ENCODE data around the gene GARIN5A.

Gene GARIN5A

DNA sequence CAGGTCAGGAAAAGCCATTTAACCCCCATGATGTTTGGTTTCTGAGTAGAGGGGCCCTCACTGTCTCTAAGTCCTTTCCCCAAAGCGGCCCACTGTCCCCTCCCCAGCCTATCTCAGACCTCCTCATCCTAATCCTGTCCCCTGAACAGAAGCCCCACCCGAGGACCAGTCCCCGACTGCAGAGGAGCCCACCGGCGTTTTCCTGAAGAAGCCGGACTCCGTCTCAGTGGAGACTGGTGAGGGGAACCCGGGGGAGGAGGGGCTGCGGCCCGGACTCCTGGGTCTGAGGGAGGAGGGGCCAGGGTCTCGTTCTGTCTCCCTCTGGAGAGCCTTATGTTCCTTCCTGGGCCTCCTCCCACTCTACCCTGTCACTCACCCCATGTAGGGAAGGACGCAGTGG lies 41.0 kb downstream of the GARIN5A start:
- no peak for DNase-seq

DNA sequence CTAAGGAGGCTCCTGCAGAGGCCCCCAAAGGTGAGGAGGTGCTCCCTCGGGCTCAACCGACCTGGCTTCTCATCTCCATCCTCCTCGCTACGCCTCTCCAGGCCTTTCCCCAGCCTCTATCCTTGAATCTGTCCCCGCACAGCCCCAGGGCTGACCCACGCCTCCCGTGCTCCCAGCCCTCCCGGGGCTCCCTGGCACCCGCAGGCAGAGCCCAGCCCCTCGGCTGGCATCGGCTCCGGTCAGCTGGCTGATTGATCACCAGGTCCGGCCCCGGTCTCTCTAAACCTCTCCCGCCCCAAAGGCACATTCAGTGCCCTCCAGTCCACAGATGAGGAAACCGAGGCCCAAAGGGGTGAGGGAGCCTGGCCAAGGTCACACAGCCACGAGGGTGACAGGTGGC lies 41.4 kb downstream of the GARIN5A start:
- DNase-seq: no peak

DNA sequence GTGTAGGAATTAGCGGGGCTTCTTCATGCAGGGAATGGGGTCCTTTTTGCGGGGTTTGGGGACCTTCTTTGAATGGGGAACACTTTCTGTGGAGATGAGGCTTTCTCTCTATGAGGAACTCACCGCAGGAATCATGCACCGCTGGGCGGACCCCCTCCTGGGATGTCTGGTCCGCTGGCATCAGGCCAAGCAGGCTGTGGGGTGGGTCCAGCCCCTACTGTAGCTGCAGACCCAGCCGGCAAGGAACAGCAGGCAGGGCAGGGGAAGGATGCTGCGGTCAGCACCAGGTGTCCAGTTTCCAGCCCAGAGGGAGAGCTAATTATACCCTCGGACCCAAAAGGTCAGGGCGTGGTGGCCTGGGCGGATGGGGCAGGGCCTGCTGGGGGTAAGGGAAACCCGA lies 42.1 kb downstream of the GARIN5A start:
- DNase-seq: no peak

DNA sequence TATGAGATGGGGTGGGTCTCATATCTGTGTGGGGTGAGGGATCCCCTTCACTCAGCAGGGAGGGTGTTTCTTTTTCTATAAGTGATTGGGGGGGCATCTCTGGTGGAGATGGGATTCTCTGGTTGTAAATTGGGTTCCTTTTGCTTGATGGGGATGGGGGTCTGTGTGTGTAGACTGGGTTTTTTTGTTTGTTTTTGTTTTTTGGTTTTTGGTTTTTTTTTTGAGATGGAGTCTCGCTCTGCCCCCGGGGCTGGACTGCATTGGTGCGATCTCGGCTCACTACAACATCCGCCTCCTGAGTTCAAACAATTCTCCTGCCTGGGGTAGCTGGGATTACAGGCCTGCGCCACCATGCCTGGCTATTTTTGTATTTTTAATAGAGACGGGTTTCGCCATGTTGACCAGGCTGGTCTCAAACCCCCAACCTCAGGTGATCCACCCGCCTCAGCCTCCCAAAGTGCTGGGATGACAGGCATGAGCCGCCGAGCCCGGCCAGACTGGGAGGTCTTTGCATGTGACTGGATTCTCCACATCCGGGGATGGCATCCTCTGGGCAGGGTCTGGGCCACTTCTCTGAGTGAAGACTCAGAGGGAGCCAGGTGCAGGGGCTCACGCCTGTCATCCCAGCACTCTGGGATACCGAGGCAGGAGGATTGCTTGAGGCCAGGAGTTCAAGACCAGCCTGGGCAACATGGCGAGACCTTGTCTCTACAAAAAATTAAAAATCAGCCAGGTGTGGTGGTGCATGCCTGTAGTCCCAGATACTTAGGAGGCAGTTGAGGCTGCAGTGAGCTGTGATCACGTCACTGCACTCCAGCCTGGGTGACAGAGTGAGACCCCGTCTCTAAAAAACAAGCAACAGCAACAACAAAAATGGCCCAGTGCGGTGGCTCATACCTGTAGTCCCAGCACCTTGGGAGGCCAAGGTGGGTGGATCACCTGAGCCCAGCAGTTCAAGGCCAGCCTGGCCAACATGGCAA lies 43.2 kb downstream of the GARIN5A start:
- DNase-seq: no peak

DNA sequence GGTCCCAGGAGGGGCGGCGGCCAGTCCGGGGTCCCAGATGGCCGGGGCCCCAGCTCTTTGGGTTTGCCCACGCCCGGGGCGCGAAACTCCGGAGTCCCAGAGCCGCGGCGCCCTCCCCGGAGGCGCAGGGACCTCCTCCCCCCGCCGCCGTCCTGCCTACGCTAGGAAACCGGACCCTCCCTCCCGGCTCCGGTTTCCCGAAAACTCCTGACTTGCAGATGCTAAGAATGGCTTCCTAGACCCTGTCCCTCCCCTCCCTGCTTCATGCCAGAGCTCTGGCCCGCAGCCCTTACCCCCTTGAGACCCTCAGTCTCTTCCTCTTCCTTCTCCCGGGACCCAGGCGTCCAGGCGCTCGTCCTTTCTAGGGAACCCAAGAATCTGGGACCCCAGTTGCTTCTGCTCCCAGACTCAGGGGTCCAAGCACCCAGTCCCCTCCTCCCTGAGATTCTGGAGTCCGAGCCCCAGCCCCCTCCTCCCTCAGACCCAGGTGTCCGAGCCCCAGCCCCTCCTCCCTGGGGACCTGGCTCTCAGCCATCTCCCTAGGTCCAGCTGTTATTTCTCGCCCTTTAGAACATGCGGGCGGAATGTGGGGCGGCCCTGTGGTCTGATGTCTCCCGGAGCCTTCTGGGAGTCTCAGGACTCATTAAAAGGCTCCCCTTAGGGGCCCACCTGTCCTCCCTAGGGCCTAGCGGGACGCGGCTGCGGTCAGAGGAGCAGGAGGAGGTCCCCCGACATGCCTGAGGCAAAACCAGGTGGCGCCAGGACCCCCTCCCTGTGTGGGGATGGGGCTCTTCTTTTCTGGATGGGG lies 44.2 kb downstream of the GARIN5A start, which contains the start of gene MYBPC2:
TSS of gene MYBPC2 (plus strand) at position 672 of the 808 bp plus-strand sequence. CDS start at position 734, 62 bp downstream.
- DNase-seq: no peak

DNA sequence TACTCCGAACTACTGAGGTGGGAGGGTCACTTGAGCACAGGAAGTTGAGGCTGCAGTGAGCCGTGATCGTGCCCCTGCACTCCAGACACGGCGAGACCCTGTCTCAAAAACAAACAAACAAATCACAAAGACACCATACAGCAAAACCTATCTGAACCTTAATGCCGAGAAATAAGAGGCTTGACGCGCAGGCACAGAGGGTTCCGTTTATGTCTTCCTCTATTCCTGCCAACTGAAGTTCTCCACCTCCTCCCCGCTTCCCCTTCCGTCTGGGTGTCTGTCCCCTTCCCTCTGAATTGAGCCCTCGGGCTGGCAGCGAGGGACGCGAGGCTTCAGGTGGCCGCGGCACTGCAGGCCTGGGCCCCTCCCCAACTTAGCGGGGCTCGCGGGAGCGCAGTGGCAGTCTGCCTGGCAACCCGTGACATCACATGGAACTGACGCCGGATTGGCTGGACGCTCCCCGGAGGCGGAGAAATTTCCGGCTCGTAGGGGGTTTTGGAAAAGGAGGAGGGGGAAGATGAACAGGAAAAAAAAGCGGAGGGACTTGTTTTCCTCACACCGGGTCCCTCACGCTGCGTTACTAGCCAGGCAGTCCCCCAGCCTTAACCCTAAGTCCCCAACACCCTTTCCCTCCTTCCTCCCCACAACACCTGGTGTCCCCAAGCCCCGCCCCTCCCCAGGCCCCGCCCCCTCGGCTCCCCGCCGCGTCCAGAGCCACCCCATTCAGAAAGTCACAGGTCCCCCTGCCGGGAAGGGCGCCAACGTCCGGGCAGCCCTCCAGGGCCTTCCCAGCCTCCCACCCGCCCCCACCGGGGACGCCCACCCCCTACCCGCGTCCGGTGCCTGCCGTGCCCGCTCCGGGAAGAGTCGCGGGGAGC lies 45.1 kb downstream of the GARIN5A start:
- peak in 57 of 58 donors; percentile 6 to 91 (median 71) for DNase-seq

DNA sequence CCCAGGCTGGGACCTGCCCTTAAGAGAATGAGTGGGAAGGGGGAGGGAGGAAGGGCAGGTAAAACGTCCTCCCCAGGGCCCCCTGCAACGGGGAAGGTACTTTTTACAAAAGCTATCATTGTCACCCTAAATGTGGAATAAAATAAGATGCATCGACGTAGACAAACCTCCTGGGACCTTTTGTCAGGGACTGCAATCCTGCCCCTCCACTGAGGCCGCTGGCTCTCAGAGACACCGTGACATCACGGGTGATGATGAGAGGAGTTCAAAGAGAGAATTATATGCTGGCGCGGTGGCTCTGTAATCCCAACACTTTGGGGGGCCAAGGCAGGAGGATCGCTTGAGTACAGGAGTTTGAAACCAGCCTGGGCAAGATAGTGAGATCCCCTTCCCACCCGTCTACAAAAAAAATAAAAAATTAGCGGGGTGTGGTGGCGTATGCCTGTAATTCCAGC lies 45.7 kb downstream of the GARIN5A start:
- DNase-seq: no peak

DNA sequence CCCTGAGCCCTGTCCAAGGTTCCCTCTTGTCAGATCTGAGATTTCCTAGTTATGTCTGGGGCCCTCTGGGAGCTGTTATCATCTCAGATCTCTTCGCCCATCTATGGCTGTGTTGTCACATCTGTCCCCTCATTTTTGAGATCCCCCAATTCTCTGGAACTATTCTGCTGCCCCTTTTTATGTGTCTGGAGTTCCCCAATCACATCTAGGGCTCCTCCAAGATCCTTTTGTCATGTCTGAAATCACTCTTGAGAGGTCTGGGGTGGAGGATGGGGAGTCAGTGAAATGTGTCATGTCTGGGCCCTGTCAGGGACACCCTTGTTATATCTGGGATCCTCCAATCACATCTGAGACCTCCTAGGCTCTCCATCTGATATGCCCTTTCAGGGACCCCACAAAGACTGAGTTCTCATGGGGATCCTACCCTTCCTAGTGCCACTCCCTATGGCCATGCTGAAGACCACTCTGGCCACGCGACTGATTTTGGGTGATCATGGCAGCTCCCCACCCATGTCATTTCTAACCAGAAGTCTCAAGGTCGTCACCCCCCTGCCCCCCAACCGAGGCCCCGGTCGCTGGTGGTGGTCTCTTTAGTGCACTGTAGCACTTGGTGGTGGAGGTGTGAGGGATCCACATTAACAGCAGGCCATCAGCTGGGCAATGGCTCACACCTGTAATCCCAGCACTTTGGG lies 47.7 kb downstream of the GARIN5A start:
- DNase-seq: no peak

DNA sequence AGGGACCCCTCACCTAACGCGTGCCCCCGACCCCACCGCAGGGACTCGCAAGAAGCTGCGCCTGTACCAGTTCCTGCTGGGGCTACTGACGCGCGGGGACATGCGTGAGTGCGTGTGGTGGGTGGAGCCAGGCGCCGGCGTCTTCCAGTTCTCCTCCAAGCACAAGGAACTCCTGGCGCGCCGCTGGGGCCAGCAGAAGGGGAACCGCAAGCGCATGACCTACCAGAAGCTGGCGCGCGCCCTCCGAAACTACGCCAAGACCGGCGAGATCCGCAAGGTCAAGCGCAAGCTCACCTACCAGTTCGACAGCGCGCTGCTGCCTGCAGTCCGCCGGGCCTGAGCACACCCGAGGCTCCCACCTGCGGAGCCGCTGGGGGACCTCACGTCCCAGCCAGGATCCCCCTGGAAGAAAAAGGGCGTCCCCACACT lies 48.6 kb downstream of the GARIN5A start:
- DNase-seq: peak in 55 of 58 donors; percentile 5 to 89 (median 68)

DNA sequence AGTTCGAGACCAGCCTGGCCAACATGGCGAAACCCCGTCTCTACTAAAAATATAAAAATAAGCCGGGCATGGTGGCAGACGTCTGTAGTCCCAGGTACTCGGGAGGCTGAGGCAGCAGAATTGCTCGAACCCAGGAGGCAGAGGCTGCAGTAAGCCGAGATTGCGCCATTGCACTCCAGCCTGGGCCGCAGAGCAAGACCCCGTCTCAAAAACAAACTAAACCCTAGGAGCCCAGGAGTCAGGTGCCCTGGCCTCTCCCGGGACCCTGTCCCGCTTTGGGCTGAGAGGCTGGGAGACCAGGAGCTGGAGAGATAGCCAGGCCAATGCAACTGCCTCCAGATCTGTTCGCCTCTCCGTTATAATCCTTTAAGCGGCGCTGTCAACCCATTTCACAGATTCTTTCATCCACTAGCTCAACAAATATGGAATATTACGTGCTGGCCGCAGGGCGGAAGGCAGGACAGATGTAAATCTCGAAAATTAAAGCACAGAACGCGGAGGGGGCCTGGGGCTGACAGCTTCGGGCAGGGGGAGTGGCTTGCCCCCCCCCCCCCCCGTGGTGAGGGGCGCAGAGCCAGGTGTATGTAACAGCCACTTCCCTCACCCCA lies 49.2 kb downstream of the GARIN5A start:
- no peak for DNase-seq

DNA sequence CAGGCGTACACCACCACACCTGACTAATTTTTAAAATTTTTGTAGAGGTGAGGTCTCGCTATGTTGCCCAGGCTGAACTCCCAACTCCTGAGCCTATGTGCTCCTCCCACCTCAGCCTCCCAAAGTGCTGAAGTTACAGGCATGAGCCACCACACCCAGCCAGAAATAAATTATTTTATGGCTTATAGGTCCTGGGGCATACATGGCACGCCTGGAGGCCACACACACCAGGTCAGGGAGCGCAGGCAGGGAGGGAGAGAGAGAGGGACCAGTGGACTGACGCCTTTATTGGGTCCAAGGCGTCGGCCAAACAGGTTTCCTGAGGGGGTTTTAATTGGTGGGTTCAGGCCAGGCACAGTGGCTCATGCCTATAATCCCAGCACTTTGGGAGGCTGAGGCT lies 51.1 kb downstream of the GARIN5A start:
- no peak for DNase-seq

DNA sequence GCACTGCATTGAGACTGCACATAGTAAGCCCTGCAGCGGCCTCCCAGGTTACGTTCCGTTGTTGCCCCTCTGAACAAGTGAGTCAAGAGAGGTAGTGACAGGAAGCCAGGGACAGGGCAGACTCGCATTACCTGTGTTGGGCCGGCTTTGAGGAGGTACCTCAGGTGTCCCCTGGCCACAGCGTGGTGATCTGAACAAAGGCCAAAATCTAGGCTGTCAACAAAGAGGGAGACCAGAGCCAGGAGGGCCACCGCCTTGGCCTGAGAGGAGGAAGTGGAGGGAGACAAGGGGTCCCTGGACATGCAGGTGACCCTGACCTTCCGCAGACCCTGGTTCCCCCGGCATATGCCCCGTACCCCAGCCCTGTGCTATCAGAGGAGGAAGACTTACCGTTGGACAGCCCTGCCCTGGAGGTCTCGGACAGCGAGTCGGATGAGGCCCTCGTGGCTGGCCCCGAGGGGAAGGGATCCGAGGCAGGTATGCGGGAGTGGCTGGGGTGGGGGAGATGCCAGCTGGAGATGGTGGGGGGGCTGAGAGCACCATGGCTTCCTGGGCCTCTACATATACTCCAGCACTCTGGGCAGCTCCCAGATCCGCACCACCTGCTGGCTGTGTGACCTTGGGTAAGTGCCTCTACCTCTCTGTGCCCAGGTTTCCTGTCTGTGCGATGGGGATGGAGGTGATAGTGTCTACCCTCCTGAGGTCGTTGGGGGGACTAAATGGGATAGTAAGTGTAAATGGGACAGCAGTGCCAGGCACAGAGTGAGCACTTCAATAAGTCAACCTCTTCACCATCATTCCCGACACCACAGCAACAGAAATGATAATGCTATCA lies 53.2 kb downstream of the GARIN5A start:
- no peak for DNase-seq

DNA sequence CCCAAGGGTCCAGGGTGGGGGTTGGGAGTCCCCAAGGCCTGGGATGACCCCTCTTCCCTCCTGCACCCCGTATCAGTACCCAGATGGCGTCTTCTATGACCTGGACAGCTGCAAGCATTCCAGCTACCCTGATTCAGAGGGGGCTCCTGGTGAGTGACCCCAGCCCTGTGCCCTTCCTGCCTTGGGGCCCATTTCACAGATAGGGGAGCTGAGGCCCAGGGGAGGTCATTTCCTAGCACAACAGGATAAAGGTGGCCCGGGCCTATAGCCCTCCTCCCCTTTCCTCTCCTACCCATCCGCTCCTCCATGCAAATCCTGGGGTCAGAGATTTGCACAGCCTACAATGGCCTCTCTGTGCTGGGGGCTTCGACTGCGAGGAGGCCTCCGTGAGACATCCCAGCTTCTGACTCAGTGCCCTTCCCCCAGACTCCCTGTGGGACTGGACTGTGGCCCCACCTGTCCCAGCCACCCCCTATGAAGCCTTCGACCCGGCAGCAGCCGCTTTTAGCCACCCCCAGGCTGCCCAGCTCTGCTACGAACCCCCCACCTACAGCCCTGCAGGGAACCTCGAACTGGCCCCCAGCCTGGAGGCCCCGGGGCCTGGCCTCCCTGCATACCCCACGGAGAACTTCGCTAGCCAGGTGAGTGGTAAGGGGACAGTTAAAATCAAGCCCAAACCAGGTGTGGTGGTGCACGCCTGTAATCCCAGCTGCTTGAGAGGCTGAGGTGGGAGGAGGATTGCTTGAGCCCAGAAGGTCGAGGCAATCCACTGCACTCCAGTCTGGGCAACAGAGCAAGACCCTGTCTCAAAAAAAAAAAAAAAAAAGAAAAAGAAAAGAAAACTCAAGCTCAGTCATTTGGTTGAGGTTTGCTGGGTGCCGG lies 54.0 kb downstream of the GARIN5A start:
- DNase-seq: no peak

DNA sequence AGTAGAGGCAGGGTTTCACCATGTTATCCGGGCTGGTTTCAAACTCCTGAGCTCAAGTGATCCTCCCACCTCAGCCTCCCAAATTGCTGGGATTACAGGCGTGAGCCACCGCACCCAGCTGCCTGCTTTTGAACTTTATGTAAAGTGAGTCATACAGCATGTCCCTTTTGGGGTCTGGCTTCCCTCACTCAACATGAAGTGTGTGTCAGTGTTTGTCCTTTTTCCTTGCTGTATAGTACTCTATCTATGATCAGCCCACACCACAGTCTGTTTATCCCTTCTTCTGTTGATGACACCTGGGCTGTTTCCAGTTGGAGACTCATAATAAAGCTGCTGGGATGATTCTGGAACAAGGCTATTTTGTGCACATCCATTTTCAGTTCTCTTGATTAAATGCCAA lies 55.8 kb downstream of the GARIN5A start:
- no peak for DNase-seq

DNA sequence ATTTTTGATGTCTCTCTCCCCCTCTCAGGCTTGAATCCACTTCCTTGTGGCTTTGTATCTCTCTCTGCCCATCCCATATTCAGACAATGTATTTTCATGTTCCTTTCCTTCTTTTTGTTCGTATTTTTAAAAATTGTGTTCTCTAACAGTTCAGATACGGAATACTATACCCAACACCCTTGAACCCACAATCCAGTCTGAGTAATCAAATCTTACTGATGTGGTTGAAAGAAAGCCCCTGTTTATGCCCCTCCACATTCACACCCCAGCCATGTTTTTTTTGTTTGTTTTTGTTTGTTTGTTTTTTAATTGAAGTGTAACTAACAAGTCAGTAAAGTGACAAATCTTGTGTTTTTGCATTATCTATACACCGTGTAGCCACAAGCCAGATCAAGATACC lies 56.5 kb downstream of the GARIN5A start:
- no peak for DNase-seq

DNA sequence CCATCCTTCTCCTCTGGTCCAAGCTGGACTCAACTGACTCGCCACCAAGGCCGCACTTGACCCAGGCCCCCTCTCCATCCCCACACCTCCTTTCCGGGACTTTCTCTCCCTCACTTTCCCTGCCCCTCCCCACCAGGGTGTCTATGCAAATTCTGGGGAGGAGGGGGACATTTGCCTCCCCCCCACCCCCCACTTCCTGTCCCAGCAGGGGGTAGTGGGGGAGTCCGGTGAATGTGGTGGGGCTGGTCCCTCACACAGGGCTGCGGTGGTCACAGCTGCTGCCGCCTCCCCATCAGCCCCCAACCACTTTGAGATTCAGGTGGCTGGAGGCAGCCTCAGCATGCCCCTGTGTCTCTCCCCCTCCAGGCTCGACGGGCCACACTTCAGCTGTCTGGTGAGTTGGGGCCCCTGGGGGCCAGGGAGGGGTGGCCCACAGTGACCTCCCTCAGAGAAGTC lies 57.0 kb downstream of the GARIN5A start:
- no peak for DNase-seq

DNA sequence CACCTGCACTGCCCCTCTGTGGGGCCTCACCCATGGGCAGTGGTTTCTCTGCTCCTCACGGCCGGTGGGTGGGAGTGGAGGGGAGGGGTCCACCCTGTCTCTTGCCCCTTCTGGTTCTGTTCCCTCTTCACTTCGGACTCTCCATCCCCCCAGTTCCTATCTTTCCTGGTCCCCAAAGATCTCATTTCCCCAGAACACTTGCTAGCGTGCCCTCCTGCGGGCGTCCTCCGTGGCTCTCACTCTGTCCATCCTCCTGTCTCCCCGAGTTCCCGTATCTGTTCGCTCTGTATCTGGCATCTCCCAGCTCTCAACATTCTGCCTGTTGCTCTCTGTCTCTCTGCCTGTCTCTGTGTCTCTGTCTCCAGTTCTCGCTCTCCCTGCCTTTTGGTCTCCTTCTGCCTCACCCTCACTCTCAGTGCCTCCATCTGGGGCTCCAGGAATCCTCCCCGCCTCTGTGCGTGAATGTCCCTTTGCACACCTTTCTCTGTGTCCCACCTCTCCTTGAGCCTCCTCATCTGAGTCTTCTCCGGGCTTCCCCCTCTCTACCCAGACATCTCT lies 57.5 kb downstream of the GARIN5A start:
- no peak for DNase-seq

All from anterior cingulate cortex (tissue), 58 donors.